ENCODE data around the gene PPT2.

GRCh38 chr6:32107406-32107805 lies 46.5 kb upstream of the PPT2 start:
- no peak for TF ChIP-seq POLR2AphosphoS5 (IDR thresholded peaks at IDR 0.05; ENCODE audit: low read depth, low read length)
- TF ChIP-seq REST (IDR thresholded peaks at IDR 0.05; ENCODE audit: insufficient read depth in 1 of 2, low read depth in 2 of 2, low read length in 2 of 2) = no peak

Data from PFSK-1 (cell line).